Ascending aorta (tissue), 2 donors: Measurements from ENCODE around the gene SYNJ2BP. TPM values are rescaled to one million over a fixed set of nuclear protein-coding genes. Genes with fewer than 3 reads are reported as not detected.

Source experiments
- DNase-seq, 2 donors: peaks; one replicate each; pipeline ENCODE4 v3.0.0-alpha.2; 2019; ENCODE audit warnings: low spot score in 2 of 2
- H3K27ac ChIP-seq, 2 donors: fragments of 200-600 bp; sonication (generic); one replicate each; pipeline ENCODE4 v1.5.1; 2016 to 2017; ENCODE audit warnings: mild to moderate bottlenecking in 1 of 2
- H3K27me3 ChIP-seq: fragments of 200-600 bp; sonication (generic); one replicate; pipeline ENCODE4 v1.5.1; 2017
- H3K36me3 ChIP-seq, 2 donors: fragments of 200-600 bp; sonication (generic); one replicate each; pipeline ENCODE4 v1.5.1; 2016
- H3K4me1 ChIP-seq, 2 donors: fragments of 200-600 bp; sonication (generic); one replicate each; pipeline ENCODE4 v1.5.1; 2016 to 2017; ENCODE audit warnings: mild to moderate bottlenecking in 1 of 2
- H3K4me3 ChIP-seq, 2 donors: fragments of 200-600 bp; sonication (generic); one replicate each; pipeline ENCODE4 v1.5.1; 2016 to 2017; ENCODE audit warnings: mild to moderate bottlenecking in 1 of 2
- H3K9me3 ChIP-seq, 2 donors: fragments of 200-600 bp; sonication (generic); one replicate each; pipeline ENCODE4 v1.5.1; 2016
- intact Hi-C: fragments of 100-400 bp; cut with DNase I; formaldehyde crosslinking; loops from one replicate; pipeline ENCODE4 v1.15.1; 2023
- total RNA-seq: library from RNA; depleted of rRNA; stranded (reverse); fragments of >200 nt; gene quantifications from one replicate; pipeline ENCODE4 v1.1.0, GENCODE V29; 2016
- TF ChIP-seq, protein P1 (sequence below), 3 experiments: fragments of 200-600 bp in 2 of 3; fragments of 450-650 bp in 1 of 3; sonication (generic) in 2 of 3; IDR thresholded peaks; one replicate each; pipeline ENCODE4 v1.5.1; 2016 to 2019; ENCODE audit warnings: antibody characterized with exemption in 3 of 3, mild to moderate bottlenecking in 1 of 3, moderate library complexity in 1 of 3

The SYNJ2BP gene
- total RNA-seq, 1 donor from 2014 or later: 8.8 TPM

DNA sequence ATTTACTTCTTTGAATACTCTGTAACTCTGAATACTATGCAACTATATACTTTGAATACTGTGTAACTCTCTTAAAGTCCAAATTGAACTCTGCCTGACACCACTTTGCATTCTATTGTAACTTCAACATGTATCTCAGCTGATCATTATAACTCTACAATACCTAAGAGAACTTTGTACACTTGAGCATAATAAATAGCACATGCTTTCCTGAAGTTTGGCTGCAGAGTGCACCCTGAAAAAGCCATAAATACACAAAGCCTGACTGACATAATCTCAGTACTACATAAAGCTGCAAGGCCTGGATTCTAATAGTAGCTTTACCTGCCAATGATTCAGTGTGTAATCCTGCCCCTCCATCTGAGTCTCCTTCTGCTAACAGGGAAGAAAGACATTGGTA lies 36.1 kb downstream of the SYNJ2BP start:
- no peaks in the 10 kb centered on the region for H3K27me3 ChIP-seq
- H3K4me3 ChIP-seq: no peak overlapping the region
- no peak overlapping the region for H3K27ac ChIP-seq
- TF ChIP-seq, protein P1, sequence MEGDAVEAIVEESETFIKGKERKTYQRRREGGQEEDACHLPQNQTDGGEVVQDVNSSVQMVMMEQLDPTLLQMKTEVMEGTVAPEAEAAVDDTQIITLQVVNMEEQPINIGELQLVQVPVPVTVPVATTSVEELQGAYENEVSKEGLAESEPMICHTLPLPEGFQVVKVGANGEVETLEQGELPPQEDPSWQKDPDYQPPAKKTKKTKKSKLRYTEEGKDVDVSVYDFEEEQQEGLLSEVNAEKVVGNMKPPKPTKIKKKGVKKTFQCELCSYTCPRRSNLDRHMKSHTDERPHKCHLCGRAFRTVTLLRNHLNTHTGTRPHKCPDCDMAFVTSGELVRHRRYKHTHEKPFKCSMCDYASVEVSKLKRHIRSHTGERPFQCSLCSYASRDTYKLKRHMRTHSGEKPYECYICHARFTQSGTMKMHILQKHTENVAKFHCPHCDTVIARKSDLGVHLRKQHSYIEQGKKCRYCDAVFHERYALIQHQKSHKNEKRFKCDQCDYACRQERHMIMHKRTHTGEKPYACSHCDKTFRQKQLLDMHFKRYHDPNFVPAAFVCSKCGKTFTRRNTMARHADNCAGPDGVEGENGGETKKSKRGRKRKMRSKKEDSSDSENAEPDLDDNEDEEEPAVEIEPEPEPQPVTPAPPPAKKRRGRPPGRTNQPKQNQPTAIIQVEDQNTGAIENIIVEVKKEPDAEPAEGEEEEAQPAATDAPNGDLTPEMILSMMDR (IDR thresholded peaks at IDR 0.05): no peak
- no peak for DNase-seq
- H3K36me3 ChIP-seq: peaks cover 0 to 24% of the 10 kb centered on the region in 2 donors
- no peaks in the 10 kb centered on the region for H3K4me1 ChIP-seq
- intact Hi-C loops: no loop called here
- no peaks in the 10 kb centered on the region for H3K9me3 ChIP-seq

DNA sequence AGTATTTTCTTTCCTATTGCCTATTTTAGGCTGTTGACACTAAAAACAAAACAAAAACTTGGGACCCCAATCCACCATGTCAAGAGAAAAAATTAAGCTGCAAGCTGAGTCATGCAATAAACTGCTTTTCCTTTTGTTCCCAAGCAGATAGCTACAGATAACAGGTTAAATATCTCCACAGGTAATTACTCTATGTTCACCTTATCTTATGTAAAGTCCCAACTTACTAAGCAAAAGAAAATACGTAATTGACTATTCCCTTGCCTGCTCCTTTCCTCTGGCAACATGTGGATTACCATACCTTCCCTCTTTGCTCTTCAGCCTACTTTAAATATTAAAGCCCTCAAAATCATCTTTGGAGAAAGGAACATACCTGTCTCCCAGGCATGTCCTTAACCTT lies 38.2 kb downstream of the SYNJ2BP start:
- TF ChIP-seq, protein P1 (IDR thresholded peaks at IDR 0.05): no peak
- intact Hi-C loops: no loop called here

More for the DNA sequence above, 38.2 kb downstream of the SYNJ2BP start:
- Histone ChIP-seq H3K36me3 (peaks cover 8 to 35% of the 10 kb centered on the region in 2 donors), H3K9me3 (no peaks in the 10 kb centered on the region), H3K4me1 (no peaks in the 10 kb centered on the region), H3K27ac (no peak overlapping the region), H3K27me3 (no peaks in the 10 kb centered on the region), H3K4me3 (no peak overlapping the region)
- no peak for DNase-seq

Other genes starting within 250 kb of the SYNJ2BP start
- not detected for gene SLC8A3, start 228.1 kb downstream of the SYNJ2BP start, total RNA-seq
- gene COX16, start 57.4 kb downstream of the SYNJ2BP start, total RNA-seq: 13.4 TPM
- gene ADAM21, start 35.1 kb upstream of the SYNJ2BP start, total RNA-seq: 0.11 TPM
- 4.6 TPM for gene ADAM20, start 117.9 kb upstream of the SYNJ2BP start, total RNA-seq
- 38.0 TPM for gene MED6, start 183.6 kb upstream of the SYNJ2BP start, total RNA-seq
- gene TTC9, start 224.8 kb upstream of the SYNJ2BP start, total RNA-seq: not detected